CD14-positive monocyte (primary cell): ENCODE measurements around the gene DRD1. TPM values are rescaled to one million over a fixed set of nuclear protein-coding genes. Genes with fewer than 3 reads are reported as not detected.

Experiments used
- DNase-seq, 3 donors: peaks; one replicate each; pipeline ENCODE4 v3.0.0-alpha.2; 2011 to 2022
- H2AFZ ChIP-seq: 2 replicates; pipeline ENCODE4 v1.6.0; 2012; ENCODE audit warnings: mild to moderate bottlenecking, low read depth, low read length, inconsistent platforms; ENCODE audit not compliant: insufficient read depth, poor library complexity, severe bottlenecking
- H3K27ac ChIP-seq, 2 donors: 1 replicate in 1 of 2; 2 replicates in 1 of 2; pipeline ENCODE4 v1.5.1; 2012 to 2013; ENCODE audit warnings: low read length in 2 of 2, control low read depth in 1 of 2, inconsistent platforms in 1 of 2, low read depth in 1 of 2, mild to moderate bottlenecking in 1 of 2
- H3K27me3 ChIP-seq, 2 donors: one replicate each; pipeline versions ENCODE4 v1.6.0 to v1.6.1; 2011 to 2013; ENCODE audit warnings: low read length in 2 of 2; ENCODE audit not compliant: control insufficient read depth in 2 of 2, insufficient read depth in 2 of 2
- H3K36me3 ChIP-seq, 2 donors: replicated peaks in 1 of 2; 1 replicate in 1 of 2; 2 replicates in 1 of 2; pipeline versions ENCODE4 v1.5.1 to v1.6.1; 2012 to 2013; ENCODE audit warnings: low read length in 2 of 2, control low read depth in 1 of 2, inconsistent platforms in 1 of 2, mild to moderate bottlenecking in 1 of 2; ENCODE audit not compliant: insufficient read depth in 2 of 2, control insufficient read depth in 1 of 2
- H3K4me1 ChIP-seq, 2 donors: 1 replicate in 1 of 2; 2 replicates in 1 of 2; pipeline versions ENCODE4 v1.5.1 to v1.6.1; 2012 to 2013; ENCODE audit warnings: low read length in 2 of 2, control low read depth in 1 of 2, inconsistent platforms in 1 of 2, mild to moderate bottlenecking in 1 of 2, moderate library complexity in 1 of 2; ENCODE audit not compliant: insufficient read depth in 2 of 2, control insufficient read depth in 1 of 2
- H3K4me2 ChIP-seq: replicated peaks from 2 replicates; pipeline ENCODE3; 2012; ENCODE audit warnings: low read length, moderate library complexity, mild to moderate bottlenecking; ENCODE audit not compliant: poor library complexity, severe bottlenecking; ENCODE audit errors: extremely low read depth
- H3K4me3 ChIP-seq, 3 experiments: fragments of 200-600 bp in 1 of 3; sonication (generic) in 1 of 3; replicated peaks in 1 of 3; 1 replicate in 2 of 3; 2 replicates in 1 of 3; pipeline ENCODE4 v1.5.1; 2011 to 2013; ENCODE audit warnings: low read length in 3 of 3, mild to moderate bottlenecking in 3 of 3, control low read depth in 2 of 3, low read depth in 2 of 3, inconsistent platforms in 1 of 3, moderate library complexity in 1 of 3
- H3K79me2 ChIP-seq: 2 replicates; pipeline ENCODE4 v1.6.0; 2012; ENCODE audit warnings: mild to moderate bottlenecking, control low read depth, inconsistent platforms, low read length, moderate library complexity; ENCODE audit not compliant: insufficient read depth
- H3K9ac ChIP-seq: 2 replicates; pipeline ENCODE4 v1.6.0; 2017; ENCODE audit warnings: low read length, mild to moderate bottlenecking; ENCODE audit not compliant: insufficient read depth, poor library complexity, severe bottlenecking
- H3K9me3 ChIP-seq, 2 donors: replicated peaks in 1 of 2; 1 replicate in 1 of 2; 2 replicates in 1 of 2; pipeline versions ENCODE4 v1.5.1 to v1.6.1; 2012 to 2013; ENCODE audit warnings: low read length in 2 of 2, control low read depth in 1 of 2; ENCODE audit not compliant: control insufficient read depth in 1 of 2, insufficient read depth in 1 of 2
- H4K20me1 ChIP-seq: 2 replicates; pipeline ENCODE4 v1.6.0; 2012; ENCODE audit warnings: mild to moderate bottlenecking, low read length, control low read depth, moderate library complexity; ENCODE audit not compliant: insufficient read depth
- H3K27ac Mint-ChIP-seq, 7 donors: one replicate each; pipeline ENCODE4 v1.8.0; 2020; ENCODE audit warnings: mild to moderate bottlenecking in 7 of 7, mixed read lengths in 7 of 7, moderate library complexity in 6 of 7, inconsistent platforms in 2 of 7
- H3K27me3 Mint-ChIP-seq, 3 donors: one replicate each; pipeline ENCODE4 v1.8.0; 2021 to 2022; ENCODE audit warnings: low read depth in 3 of 3, mild to moderate bottlenecking in 3 of 3, mixed read lengths in 3 of 3, moderate library complexity in 3 of 3, inconsistent platforms in 1 of 3
- H3K36me3 Mint-ChIP-seq, 2 donors: one replicate each; pipeline ENCODE4 v1.8.0; 2020; ENCODE audit warnings: mixed read lengths in 2 of 2, inconsistent platforms in 1 of 2, mild to moderate bottlenecking in 1 of 2
- H3K4me1 Mint-ChIP-seq: one replicate; pipeline ENCODE4 v1.8.0; 2020; ENCODE audit warnings: mild to moderate bottlenecking, mixed read lengths
- H3K4me3 Mint-ChIP-seq, 2 donors: one replicate each; pipeline ENCODE4 v1.8.0; 2020; ENCODE audit warnings: mild to moderate bottlenecking in 2 of 2, mixed read lengths in 2 of 2, moderate library complexity in 1 of 2
- H3K9me3 Mint-ChIP-seq, 7 donors: one replicate each; pipeline ENCODE4 v1.8.0; 2020 to 2022; ENCODE audit warnings: mixed read lengths in 7 of 7, mild to moderate bottlenecking in 6 of 7, moderate library complexity in 6 of 7, inconsistent platforms in 2 of 7
- WGBS: methylation state at CpG from one replicate; pipeline ENCODE4 v1.1.5; 2013; ENCODE audit warnings: missing lambda C conversion rate; ENCODE audit not compliant: insufficient coverage; 5-methylcytosine and 5-hydroxymethylcytosine counted together
- intact Hi-C, 2 donors: fragments of 100-400 bp; cut with micrococcal nuclease; formaldehyde crosslinking; loops; one replicate each; pipeline versions ENCODE4 v1.15.0 to v1.15.1; 2023
- polyA plus RNA-seq, 3 donors: library from polyadenylated mRNA; depleted of rRNA in 1 of 3; unstranded in 2 of 3; stranded (reverse) in 1 of 3; fragments of 300-500 nt in 2 of 3; fragments of >200 nt in 1 of 3; fragmentation: Illumina TruSeq in 2 of 3; gene quantifications; 1 replicate in 2 of 3; 2 replicates in 1 of 3; pipeline ENCODE4 v1.2.3, GENCODE V29; 2012 to 2021
- TF ChIP-seq, protein P1 (sequence below): fragments of 200-600 bp; IDR thresholded peaks from one replicate; pipeline ENCODE4 v1.8.0; 2022; ENCODE audit warnings: antibody characterized with exemption, mild to moderate bottlenecking

The DRD1 gene
- polyA plus RNA-seq, 3 donors: not detected

DNA sequence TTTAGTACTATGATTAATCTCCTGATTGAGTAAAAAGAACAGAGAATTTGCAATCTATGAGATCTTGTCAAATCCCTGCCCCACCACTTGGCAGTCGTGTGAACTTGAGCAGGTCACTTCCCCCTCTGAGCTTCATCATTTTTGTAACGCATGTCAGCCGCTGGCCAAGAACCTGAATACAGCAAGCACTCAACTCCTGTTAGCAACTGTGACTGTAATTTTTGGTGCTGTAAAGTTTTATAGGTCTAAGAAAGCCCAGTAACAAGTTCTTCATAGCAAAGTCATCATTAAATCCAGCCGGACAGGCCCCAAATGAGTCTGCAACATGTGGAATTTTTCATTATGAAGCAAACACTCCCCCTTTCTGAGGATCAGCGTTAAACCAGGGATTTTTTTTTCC lies 49.4 kb downstream of the DRD1 start:
- no CpG with 5 or more reads among the region's 5 CpGs for WGBS
- H3K27ac ChIP-seq: no peak overlapping the region
- no peaks in the 10 kb centered on the region for H4K20me1 ChIP-seq
- Mint-ChIP-seq H3K4me3 (no peak overlapping the region), H3K27ac (no peak overlapping the region), H3K27me3 (peaks cover 0 to 5% (median 2%) of the 10 kb centered on the region in 3 donors), H3K36me3 (no peaks in the 10 kb centered on the region), H3K9me3 (peaks cover 0 to 6% (median 0%) of the 10 kb centered on the region in 7 donors), H3K4me1 (no peaks in the 10 kb centered on the region)
- H3K4me2 ChIP-seq: no peak overlapping the region
- no peaks in the 10 kb centered on the region for H3K36me3 ChIP-seq
- TF ChIP-seq, protein P1, sequence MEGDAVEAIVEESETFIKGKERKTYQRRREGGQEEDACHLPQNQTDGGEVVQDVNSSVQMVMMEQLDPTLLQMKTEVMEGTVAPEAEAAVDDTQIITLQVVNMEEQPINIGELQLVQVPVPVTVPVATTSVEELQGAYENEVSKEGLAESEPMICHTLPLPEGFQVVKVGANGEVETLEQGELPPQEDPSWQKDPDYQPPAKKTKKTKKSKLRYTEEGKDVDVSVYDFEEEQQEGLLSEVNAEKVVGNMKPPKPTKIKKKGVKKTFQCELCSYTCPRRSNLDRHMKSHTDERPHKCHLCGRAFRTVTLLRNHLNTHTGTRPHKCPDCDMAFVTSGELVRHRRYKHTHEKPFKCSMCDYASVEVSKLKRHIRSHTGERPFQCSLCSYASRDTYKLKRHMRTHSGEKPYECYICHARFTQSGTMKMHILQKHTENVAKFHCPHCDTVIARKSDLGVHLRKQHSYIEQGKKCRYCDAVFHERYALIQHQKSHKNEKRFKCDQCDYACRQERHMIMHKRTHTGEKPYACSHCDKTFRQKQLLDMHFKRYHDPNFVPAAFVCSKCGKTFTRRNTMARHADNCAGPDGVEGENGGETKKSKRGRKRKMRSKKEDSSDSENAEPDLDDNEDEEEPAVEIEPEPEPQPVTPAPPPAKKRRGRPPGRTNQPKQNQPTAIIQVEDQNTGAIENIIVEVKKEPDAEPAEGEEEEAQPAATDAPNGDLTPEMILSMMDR: no peak
- DNase-seq: no peak
- H3K4me1 ChIP-seq: no peaks in the 10 kb centered on the region
- H3K9me3 ChIP-seq: no peaks in the 10 kb centered on the region
- no peak overlapping the region for H3K9ac ChIP-seq
- no peak overlapping the region for H2AFZ ChIP-seq
- no peaks in the 10 kb centered on the region for H3K27me3 ChIP-seq
- intact Hi-C loops: no loop called here
- no peak overlapping the region for H3K4me3 ChIP-seq
- no peaks in the 10 kb centered on the region for H3K79me2 ChIP-seq

DNA sequence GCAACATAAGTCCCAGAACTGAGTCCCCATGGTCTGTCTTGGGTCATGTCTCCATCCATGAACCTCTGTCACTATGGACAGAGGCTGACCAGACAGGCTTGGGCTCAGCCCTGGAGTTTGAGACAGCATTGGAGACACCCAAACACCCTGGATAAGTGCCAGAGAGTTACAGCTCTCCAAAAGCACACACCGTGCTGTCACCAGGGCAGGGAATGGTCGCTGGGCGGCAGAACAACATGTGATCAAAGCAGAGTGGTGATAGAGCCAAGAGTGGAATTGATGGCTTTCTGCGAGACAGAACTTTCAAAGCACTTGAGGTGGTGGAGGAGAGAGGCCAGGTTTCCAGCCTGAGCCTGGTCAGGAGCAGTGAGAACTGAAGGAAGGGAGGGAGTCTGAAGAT lies 50.1 kb downstream of the DRD1 start:
- Mint-ChIP-seq H3K36me3 (no peaks in the 10 kb centered on the region), H3K4me3 (no peak overlapping the region), H3K27me3 (peaks cover 0 to 5% (median 2%) of the 10 kb centered on the region in 3 donors), H3K4me1 (no peaks in the 10 kb centered on the region), H3K9me3 (peaks cover 0 to 6% (median 0%) of the 10 kb centered on the region in 7 donors), H3K27ac (peak overlapping the region in 1 of 7 donors; percentile 30)
- Histone ChIP-seq H3K79me2 (no peaks in the 10 kb centered on the region), H3K4me3 (no peak overlapping the region), H3K27ac (no peak overlapping the region), H3K4me2 (no peak overlapping the region), H3K4me1 (no peaks in the 10 kb centered on the region), H3K27me3 (no peaks in the 10 kb centered on the region), H3K9me3 (no peaks in the 10 kb centered on the region), H2AFZ (no peak overlapping the region), H3K36me3 (no peaks in the 10 kb centered on the region), H4K20me1 (no peaks in the 10 kb centered on the region), H3K9ac (no peak overlapping the region)
- TF ChIP-seq, protein P1: no peak
- intact Hi-C loops: no loop called here
- DNase-seq: no peak
- 88% methylated on average over 4 of the region's 4 CpGs for WGBS
